CD14-positive monocyte (primary cell): Measurements from ENCODE around the gene TTF1. TPM values are rescaled to one million over a fixed set of nuclear protein-coding genes. Genes with fewer than 3 reads are reported as not detected.

Source experiments
- DNase-seq, 3 donors: peaks; one replicate each; pipeline ENCODE4 v3.0.0-alpha.2; 2011 to 2022
- H2AFZ ChIP-seq: 2 replicates; pipeline ENCODE4 v1.6.0; 2012; ENCODE audit warnings: mild to moderate bottlenecking, low read depth, low read length, inconsistent platforms; ENCODE audit not compliant: insufficient read depth, poor library complexity, severe bottlenecking
- H3K27ac ChIP-seq, 2 donors: 1 replicate in 1 of 2; 2 replicates in 1 of 2; pipeline ENCODE4 v1.5.1; 2012 to 2013; ENCODE audit warnings: low read length in 2 of 2, control low read depth in 1 of 2, inconsistent platforms in 1 of 2, low read depth in 1 of 2, mild to moderate bottlenecking in 1 of 2
- H3K27me3 ChIP-seq, 2 donors: one replicate each; pipeline versions ENCODE4 v1.6.0 to v1.6.1; 2011 to 2013; ENCODE audit warnings: low read length in 2 of 2; ENCODE audit not compliant: control insufficient read depth in 2 of 2, insufficient read depth in 2 of 2
- H3K36me3 ChIP-seq, 2 donors: replicated peaks in 1 of 2; 1 replicate in 1 of 2; 2 replicates in 1 of 2; pipeline versions ENCODE4 v1.5.1 to v1.6.1; 2012 to 2013; ENCODE audit warnings: low read length in 2 of 2, control low read depth in 1 of 2, inconsistent platforms in 1 of 2, mild to moderate bottlenecking in 1 of 2; ENCODE audit not compliant: insufficient read depth in 2 of 2, control insufficient read depth in 1 of 2
- H3K4me1 ChIP-seq, 2 donors: 1 replicate in 1 of 2; 2 replicates in 1 of 2; pipeline versions ENCODE4 v1.5.1 to v1.6.1; 2012 to 2013; ENCODE audit warnings: low read length in 2 of 2, control low read depth in 1 of 2, inconsistent platforms in 1 of 2, mild to moderate bottlenecking in 1 of 2, moderate library complexity in 1 of 2; ENCODE audit not compliant: insufficient read depth in 2 of 2, control insufficient read depth in 1 of 2
- H3K4me2 ChIP-seq: replicated peaks from 2 replicates; pipeline ENCODE3; 2012; ENCODE audit warnings: low read length, moderate library complexity, mild to moderate bottlenecking; ENCODE audit not compliant: poor library complexity, severe bottlenecking; ENCODE audit errors: extremely low read depth
- H3K4me3 ChIP-seq, 3 experiments: fragments of 200-600 bp in 1 of 3; sonication (generic) in 1 of 3; replicated peaks in 1 of 3; 1 replicate in 2 of 3; 2 replicates in 1 of 3; pipeline ENCODE4 v1.5.1; 2011 to 2013; ENCODE audit warnings: low read length in 3 of 3, mild to moderate bottlenecking in 3 of 3, control low read depth in 2 of 3, low read depth in 2 of 3, inconsistent platforms in 1 of 3, moderate library complexity in 1 of 3
- H3K79me2 ChIP-seq: 2 replicates; pipeline ENCODE4 v1.6.0; 2012; ENCODE audit warnings: mild to moderate bottlenecking, control low read depth, inconsistent platforms, low read length, moderate library complexity; ENCODE audit not compliant: insufficient read depth
- H3K9ac ChIP-seq: 2 replicates; pipeline ENCODE4 v1.6.0; 2017; ENCODE audit warnings: low read length, mild to moderate bottlenecking; ENCODE audit not compliant: insufficient read depth, poor library complexity, severe bottlenecking
- H3K9me3 ChIP-seq, 2 donors: replicated peaks in 1 of 2; 1 replicate in 1 of 2; 2 replicates in 1 of 2; pipeline versions ENCODE4 v1.5.1 to v1.6.1; 2012 to 2013; ENCODE audit warnings: low read length in 2 of 2, control low read depth in 1 of 2; ENCODE audit not compliant: control insufficient read depth in 1 of 2, insufficient read depth in 1 of 2
- H4K20me1 ChIP-seq: 2 replicates; pipeline ENCODE4 v1.6.0; 2012; ENCODE audit warnings: mild to moderate bottlenecking, low read length, control low read depth, moderate library complexity; ENCODE audit not compliant: insufficient read depth
- H3K27ac Mint-ChIP-seq, 7 donors: one replicate each; pipeline ENCODE4 v1.8.0; 2020; ENCODE audit warnings: mild to moderate bottlenecking in 7 of 7, mixed read lengths in 7 of 7, moderate library complexity in 6 of 7, inconsistent platforms in 2 of 7
- H3K27me3 Mint-ChIP-seq, 3 donors: one replicate each; pipeline ENCODE4 v1.8.0; 2021 to 2022; ENCODE audit warnings: low read depth in 3 of 3, mild to moderate bottlenecking in 3 of 3, mixed read lengths in 3 of 3, moderate library complexity in 3 of 3, inconsistent platforms in 1 of 3
- H3K36me3 Mint-ChIP-seq, 2 donors: one replicate each; pipeline ENCODE4 v1.8.0; 2020; ENCODE audit warnings: mixed read lengths in 2 of 2, inconsistent platforms in 1 of 2, mild to moderate bottlenecking in 1 of 2
- H3K4me1 Mint-ChIP-seq: one replicate; pipeline ENCODE4 v1.8.0; 2020; ENCODE audit warnings: mild to moderate bottlenecking, mixed read lengths
- H3K4me3 Mint-ChIP-seq, 2 donors: one replicate each; pipeline ENCODE4 v1.8.0; 2020; ENCODE audit warnings: mild to moderate bottlenecking in 2 of 2, mixed read lengths in 2 of 2, moderate library complexity in 1 of 2
- H3K9me3 Mint-ChIP-seq, 7 donors: one replicate each; pipeline ENCODE4 v1.8.0; 2020 to 2022; ENCODE audit warnings: mixed read lengths in 7 of 7, mild to moderate bottlenecking in 6 of 7, moderate library complexity in 6 of 7, inconsistent platforms in 2 of 7
- CTCF ChIP-seq: fragments of 200-600 bp; IDR thresholded peaks from one replicate; pipeline ENCODE4 v1.8.0; 2022; ENCODE audit warnings: antibody characterized with exemption, mild to moderate bottlenecking
- WGBS: methylation state at CpG from one replicate; pipeline ENCODE4 v1.1.5; 2013; ENCODE audit warnings: missing lambda C conversion rate; ENCODE audit not compliant: insufficient coverage; 5-methylcytosine and 5-hydroxymethylcytosine counted together
- intact Hi-C, 2 donors: fragments of 100-400 bp; cut with micrococcal nuclease; formaldehyde crosslinking; loops; one replicate each; pipeline versions ENCODE4 v1.15.0 to v1.15.1; 2023
- polyA plus RNA-seq, 3 donors: library from polyadenylated mRNA; depleted of rRNA in 1 of 3; unstranded in 2 of 3; stranded (reverse) in 1 of 3; fragments of 300-500 nt in 2 of 3; fragments of >200 nt in 1 of 3; fragmentation: Illumina TruSeq in 2 of 3; gene quantifications; 1 replicate in 2 of 3; 2 replicates in 1 of 3; pipeline ENCODE4 v1.2.3, GENCODE V29; 2012 to 2021

Gene TTF1
- polyA plus RNA-seq, 3 donors = 2.2 to 5.8 (median 4.1) TPM

DNA sequence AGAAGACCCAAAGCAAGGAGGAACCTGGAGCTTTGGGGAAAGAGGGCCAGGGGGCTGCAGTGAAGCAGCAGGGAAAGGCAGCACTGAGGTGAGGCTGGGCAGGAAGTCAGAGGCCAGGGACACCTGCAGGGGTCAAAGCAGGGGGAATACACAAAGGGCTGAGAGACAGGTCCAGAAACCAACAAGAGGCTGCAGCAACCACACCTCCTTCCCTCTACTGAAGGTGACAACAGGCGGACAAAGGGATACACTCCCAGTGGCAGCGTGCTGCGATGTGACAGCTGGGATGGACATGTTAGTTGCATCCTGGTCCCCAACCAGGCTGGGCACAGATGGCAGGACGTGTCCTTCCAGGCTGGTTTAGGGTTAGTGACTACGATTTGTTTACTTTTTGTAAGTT is 15.9 kb upstream of the TTF1 start:
- Mint-ChIP-seq H3K27ac (no peak overlapping the region), H3K4me3 (no peak overlapping the region), H3K9me3 (peaks cover 0 to 4% (median 1%) of the 10 kb centered on the region in 7 donors), H3K4me1 (no peaks in the 10 kb centered on the region), H3K27me3 (peaks cover 47 to 56% (median 54%) of the 10 kb centered on the region in 3 donors), H3K36me3 (no peaks in the 10 kb centered on the region)
- no peak for DNase-seq
- Histone ChIP-seq H3K4me3 (no peak overlapping the region), H3K9me3 (no peaks in the 10 kb centered on the region), H4K20me1 (no peaks in the 10 kb centered on the region), H3K79me2 (no peaks in the 10 kb centered on the region), H3K4me2 (no peak overlapping the region), H3K9ac (no peak overlapping the region), H3K27ac (no peak overlapping the region), H3K4me1 (no peaks in the 10 kb centered on the region), H3K36me3 (no peaks in the 10 kb centered on the region), H3K27me3 (peaks cover 27 to 32% of the 10 kb centered on the region in 2 donors), H2AFZ (no peak overlapping the region)
- TF ChIP-seq CTCF = no peak
- 80% methylated on average over 4 of the region's 5 CpGs for WGBS
- intact Hi-C loops = no loop called here

DNA sequence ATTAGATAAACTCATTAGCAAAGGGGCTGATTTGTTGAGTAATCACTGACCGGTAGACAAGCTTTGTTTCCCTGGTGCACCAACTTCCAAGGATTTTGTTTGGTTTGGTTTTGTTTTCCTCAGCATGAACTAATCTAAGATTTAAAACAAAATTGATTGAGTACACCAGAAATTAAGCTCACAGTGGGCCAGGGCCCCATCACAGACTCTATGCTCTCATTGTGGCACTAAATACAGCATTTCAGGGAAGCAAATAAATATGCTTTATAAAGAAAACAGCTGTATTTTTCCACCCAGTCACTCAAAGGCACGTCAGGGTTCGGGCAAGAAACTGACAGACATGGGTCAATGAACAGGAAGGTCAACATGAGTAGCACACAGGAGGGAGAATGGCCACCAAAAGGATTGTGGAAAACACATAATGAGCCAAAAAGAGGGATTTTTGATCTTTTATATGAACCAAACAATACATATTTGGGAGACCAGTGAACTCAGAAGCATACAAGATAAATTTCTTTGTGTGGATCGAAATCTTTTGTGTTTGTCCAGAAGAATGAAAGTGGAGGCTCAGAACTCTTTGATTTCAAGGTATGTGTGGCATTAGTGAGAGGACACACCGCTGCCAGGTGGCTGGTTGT is 12.2 kb upstream of the TTF1 start:
- Histone ChIP-seq H3K27ac (no peak overlapping the region), H3K36me3 (no peaks in the 10 kb centered on the region), H3K4me3 (no peak overlapping the region), H2AFZ (no peak overlapping the region), H4K20me1 (no peaks in the 10 kb centered on the region), H3K27me3 (peaks cover 26 to 33% of the 10 kb centered on the region in 2 donors), H3K9ac (no peak overlapping the region), H3K4me1 (no peaks in the 10 kb centered on the region), H3K4me2 (no peak overlapping the region), H3K9me3 (no peaks in the 10 kb centered on the region), H3K79me2 (no peaks in the 10 kb centered on the region)
- no peak for TF ChIP-seq CTCF
- 100% methylated on average over 1 of the region's 5 CpGs for WGBS
- Mint-ChIP-seq H3K9me3 (peaks cover 0 to 4% (median 0%) of the 10 kb centered on the region in 7 donors), H3K36me3 (no peaks in the 10 kb centered on the region), H3K27ac (no peak overlapping the region), H3K4me1 (peaks cover 2% of the 10 kb centered on the region), H3K27me3 (peaks cover 46 to 63% (median 55%) of the 10 kb centered on the region in 3 donors), H3K4me3 (peak overlapping the region in 1 of 2 donors; percentile 3)
- intact Hi-C loops = no loop called here
- DNase-seq = no peak
